H1 (cell line): Measurements from ENCODE around the gene RBM20. TPM values are rescaled to one million over a fixed set of nuclear protein-coding genes. Genes with fewer than 3 reads are reported as not detected.

Experiments used
- ATF2 ChIP-seq: IDR thresholded peaks from 2 replicates; pipeline ENCODE4 v1.6.1; 2012; ENCODE audit warnings: low read length, inconsistent platforms
- CBX8 ChIP-seq: fragments of 300-800, 300-1000 bp; sonication (generic); IDR thresholded peaks from 2 replicates; pipeline ENCODE4 v1.7.1; 2016; ENCODE audit warnings: low read depth, low read length, borderline replicate concordance
- RFX5 ChIP-seq: IDR thresholded peaks from 2 replicates; pipeline ENCODE4 v1.6.1; 2011; ENCODE audit warnings: low read depth, low read length, improper control_type of control experiment, borderline replicate concordance
- SIRT6 ChIP-seq: IDR thresholded peaks from one replicate; pipeline ENCODE4 v1.7.1; 2012; ENCODE audit warnings: low read length, inconsistent platforms
- polyA plus RNA-seq, 7 experiments: library from polyadenylated mRNA; depleted of rRNA in 3 of 7; stranded (reverse) in 5 of 7; unstranded in 2 of 7; fragments of >200 nt in 5 of 7; fragments of 200-250 nt in 2 of 7; gene quantifications; 1 replicate in 5 of 7; 2 replicates in 1 of 7; 4 replicates in 1 of 7; pipeline versions ENCODE4 v1.2.1 to v1.2.3, GENCODE V29; 2011 to 2013; ENCODE audit warnings: missing spikeins in 2 of 7, mixed read lengths in 2 of 7
- total RNA-seq: library from RNA; stranded (reverse); fragmentation: NEBNext Ultra II Directional; extraction: Animal tissue kit (Norgen Biotek cat#: 25700); gene quantifications from 2 replicates; pipeline ENCODE4 v1.2.1, GENCODE V29; 2021

The RBM20 gene
- total and polyA plus RNA-seq, 2 of the 8 experiments (the other 6 are each of a cell fraction or from before 2014, with no cell fraction given), result 0.05 to 0.63 TPM

GRCh38 chr10:110735620-110736027 lies 91.5 kb downstream of the RBM20 start (continued):
- TF ChIP-seq RFX5, result no peak
- TF ChIP-seq SIRT6, result no peak
- no peak for TF ChIP-seq CBX8
- TF ChIP-seq ATF2, result no peak
